ENCODE data around the gene SCAPER. TPM values are rescaled to one million over a fixed set of nuclear protein-coding genes. Genes with fewer than 3 reads are reported as not detected.
A peak's percentile ranks its signal among the peaks of the same experiment; 100 is the strongest.

The SCAPER gene
- total and polyA plus RNA-seq, 10 of the 15 experiments (the other 5 are each of a cell fraction or from before 2014, with no cell fraction given) = 1.0 to 7.7 (median 3.9) TPM

- WGBS (ENCODE audit: insufficient coverage, insufficient replicate concordance, low lambda C conversion rate, missing lambda C conversion rate) = 11% methylated on average over 30 of the region's 35 CpGs
- SMC1A ChIA-PET (ENCODE audit: uncharacterized antibody, unreplicated experiment) = no interaction called here
- Histone ChIP-seq H4K20me1 (ENCODE audit: control insufficient read depth, insufficient read depth) (no peaks in the 10 kb centered on the region), H3K4me2 (ENCODE audit: control insufficient read depth, insufficient read depth) (peak overlapping the region; percentile 96), H3K4me1 (ENCODE audit: control insufficient read depth, insufficient read depth, low read length) (peaks cover 29% of the 10 kb centered on the region), H2AFZ (ENCODE audit: control insufficient read depth, low read depth, low read length) (peak overlapping the region; percentile 73), H3K27ac (ENCODE audit: control insufficient read depth, insufficient read depth) (no peak overlapping the region), H3K27me3 (replicated peaks in 1 of 2; ENCODE audit: control insufficient read depth in 2 of 2, insufficient read depth in 2 of 2, low read length in 1 of 2) (peaks cover 28 to 30% of the 10 kb centered on the region in 2 experiments), H3K9ac (ENCODE audit: control insufficient read depth, insufficient read depth, low read length) (peak overlapping the region; percentile 29; the same call in 1 of the 2 replicates), H3K9me3 (replicated peaks; ENCODE audit: control insufficient read depth, insufficient read depth, low read length) (no peaks in the 10 kb centered on the region; the same call in 1 of the 3 replicates), H3K4me3 (peak overlapping the region; percentile 73), H3K79me2 (ENCODE audit: control insufficient read depth, insufficient read depth, low read length) (no peaks in the 10 kb centered on the region; the same call in 1 of the 2 replicates), H3K36me3 (ENCODE audit: control insufficient read depth in 2 of 2, insufficient read depth in 2 of 2, low read length in 1 of 2) (no peaks in the 10 kb centered on the region)
- no TSS peak for BruUV-seq (replicated peaks)
- FAIRE-seq (no peak), DNase-seq (ENCODE audit: low read depth, low spot score) (no peak), ATAC-seq (peak; percentile 65)
- TF ChIP-seq ZBTB11 (CRISPR knock-in tag; IDR thresholded peaks at IDR 0.05) = no peak
- peak; percentile 11 to 39 (median 34); a peak in 2 of 6 replicates for TF ChIP-seq CTCF (IDR thresholded peaks at IDR 0.05 in 2 of 3, conservative IDR thresholded peaks at IDR 0.05 in 1 of 3; ENCODE audit: control insufficient read depth in 2 of 3, extremely low read depth in 1 of 3, insufficient read depth in 1 of 3, low read depth in 3 of 3, low read length in 3 of 3)
- TF ChIP-seq YY1 (IDR thresholded peaks at IDR 0.05; ENCODE audit: low read depth, low read length) = peak; percentile 85
- TF ChIP-seq RAD21 (IDR thresholded peaks at IDR 0.05; ENCODE audit: insufficient read depth, low read depth, low read length) = peak; percentile 17; the same call in 1 of the 2 replicates
- TF ChIP-seq EZH2 (IDR thresholded peaks at IDR 0.05; ENCODE audit: borderline replicate concordance, control insufficient read depth, low read depth, low read length) = 0 out of 2 replicates have a peak, but pooled peaks have one; percentile 73
- TF ChIP-seq E4F1 (IDR thresholded peaks at IDR 0.05; ENCODE audit: borderline replicate concordance, partially characterized antibody) = no peak
- POLR2A ChIA-PET = no interaction called here
- CTCF ChIA-PET = no interaction called here
- RAD21 ChIA-PET (ENCODE audit: unreplicated experiment) = no interaction called here
- in situ Hi-C loops (cut with MboI) = no loop called here
- intact Hi-C loops (cut with micrococcal nuclease; ENCODE audit: unreplicated experiment) = no loop called here
Observed at GRCh38 chr15:76340803-76341365, 564.3 kb downstream of the SCAPER start.

Data from GM12878 (cell line).